ENCODE results near the gene PTPRK. TPM values are rescaled to one million over a fixed set of nuclear protein-coding genes. Genes with fewer than 3 reads are reported as not detected.

The PTPRK gene
- total RNA-seq, 4 donors from 2014 or later, result 26.7 to 47.5 (median 41.4) TPM

DNA sequence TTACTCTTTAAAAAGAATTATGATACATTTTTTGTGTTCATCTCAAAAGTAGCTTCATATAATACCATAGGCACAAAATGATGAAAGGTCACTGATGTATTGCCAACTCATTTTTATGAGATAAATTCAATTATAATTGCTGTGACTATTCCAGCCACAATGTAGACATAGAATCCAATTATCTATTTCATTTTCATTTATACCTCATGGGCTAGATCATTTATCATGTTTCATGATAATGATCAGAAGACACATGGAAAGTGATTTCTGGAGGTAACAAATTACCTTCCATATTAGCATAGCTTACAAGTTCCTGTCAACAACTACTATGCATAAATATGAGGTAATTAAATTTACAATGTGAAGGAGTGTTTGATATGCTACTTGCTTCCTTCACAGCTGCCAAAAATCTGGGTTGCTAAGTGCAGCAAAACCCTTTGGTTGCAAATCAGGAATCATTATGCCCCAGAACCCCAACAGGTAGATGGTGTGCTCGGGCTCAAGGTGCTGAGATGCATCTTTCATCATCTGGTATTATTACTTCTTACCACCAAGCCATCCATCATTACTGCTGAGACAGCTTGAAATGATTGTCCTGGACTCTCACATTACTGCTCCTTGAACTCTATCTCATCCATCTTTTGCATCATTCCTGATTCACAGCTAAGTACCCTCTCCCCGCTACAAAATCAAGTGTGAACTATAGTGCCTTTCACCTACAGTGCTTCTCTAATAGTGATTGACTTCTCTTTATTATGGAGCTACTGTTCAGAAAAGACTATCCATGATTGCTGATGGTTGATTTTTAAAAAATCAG lies 313.6 kb downstream of the PTPRK start:
- TF ChIP-seq, protein P1, sequence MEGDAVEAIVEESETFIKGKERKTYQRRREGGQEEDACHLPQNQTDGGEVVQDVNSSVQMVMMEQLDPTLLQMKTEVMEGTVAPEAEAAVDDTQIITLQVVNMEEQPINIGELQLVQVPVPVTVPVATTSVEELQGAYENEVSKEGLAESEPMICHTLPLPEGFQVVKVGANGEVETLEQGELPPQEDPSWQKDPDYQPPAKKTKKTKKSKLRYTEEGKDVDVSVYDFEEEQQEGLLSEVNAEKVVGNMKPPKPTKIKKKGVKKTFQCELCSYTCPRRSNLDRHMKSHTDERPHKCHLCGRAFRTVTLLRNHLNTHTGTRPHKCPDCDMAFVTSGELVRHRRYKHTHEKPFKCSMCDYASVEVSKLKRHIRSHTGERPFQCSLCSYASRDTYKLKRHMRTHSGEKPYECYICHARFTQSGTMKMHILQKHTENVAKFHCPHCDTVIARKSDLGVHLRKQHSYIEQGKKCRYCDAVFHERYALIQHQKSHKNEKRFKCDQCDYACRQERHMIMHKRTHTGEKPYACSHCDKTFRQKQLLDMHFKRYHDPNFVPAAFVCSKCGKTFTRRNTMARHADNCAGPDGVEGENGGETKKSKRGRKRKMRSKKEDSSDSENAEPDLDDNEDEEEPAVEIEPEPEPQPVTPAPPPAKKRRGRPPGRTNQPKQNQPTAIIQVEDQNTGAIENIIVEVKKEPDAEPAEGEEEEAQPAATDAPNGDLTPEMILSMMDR (IDR thresholded peaks at IDR 0.05), result no peak
- no peak for TF ChIP-seq POLR2A (IDR thresholded peaks at IDR 0.05)
- intact Hi-C loops (cut with DNase I; ENCODE audit: low total_unique reads), result no loop called here
- WGBS, 2 donors, result 67 to 83% methylated on average over 2 of the region's 2 CpGs

DNA sequence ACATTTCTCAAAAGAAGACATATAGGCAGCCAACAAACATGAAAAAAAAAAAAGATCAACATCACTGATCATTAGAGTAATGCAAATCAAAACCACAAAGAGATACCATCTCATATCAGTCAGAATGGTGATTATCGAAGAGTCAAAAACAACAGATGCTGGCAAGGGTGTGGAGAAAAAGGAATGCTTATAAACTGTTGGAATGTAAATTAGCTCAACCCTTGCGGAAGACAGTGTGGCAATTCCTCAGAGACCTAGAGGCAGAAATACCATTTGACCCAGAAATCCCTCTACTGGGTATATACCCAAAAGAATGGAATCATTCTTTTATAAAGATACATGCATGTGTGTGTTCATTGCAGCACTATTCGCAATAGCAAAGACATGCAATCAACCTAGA lies 315.8 kb downstream of the PTPRK start:
- DNase-seq (ENCODE audit: low spot score in 2 of 2), result no peak
- intact Hi-C loops (cut with DNase I; ENCODE audit: low total_unique reads), result no loop called here

More for the DNA sequence above, 313.6 kb downstream of the PTPRK start:
- no peak for DNase-seq (ENCODE audit: low spot score in 2 of 2)
- no peak overlapping the region for H3K4me3 ChIP-seq (ENCODE audit: low read depth, poor library complexity, severe bottlenecking)

DNA sequence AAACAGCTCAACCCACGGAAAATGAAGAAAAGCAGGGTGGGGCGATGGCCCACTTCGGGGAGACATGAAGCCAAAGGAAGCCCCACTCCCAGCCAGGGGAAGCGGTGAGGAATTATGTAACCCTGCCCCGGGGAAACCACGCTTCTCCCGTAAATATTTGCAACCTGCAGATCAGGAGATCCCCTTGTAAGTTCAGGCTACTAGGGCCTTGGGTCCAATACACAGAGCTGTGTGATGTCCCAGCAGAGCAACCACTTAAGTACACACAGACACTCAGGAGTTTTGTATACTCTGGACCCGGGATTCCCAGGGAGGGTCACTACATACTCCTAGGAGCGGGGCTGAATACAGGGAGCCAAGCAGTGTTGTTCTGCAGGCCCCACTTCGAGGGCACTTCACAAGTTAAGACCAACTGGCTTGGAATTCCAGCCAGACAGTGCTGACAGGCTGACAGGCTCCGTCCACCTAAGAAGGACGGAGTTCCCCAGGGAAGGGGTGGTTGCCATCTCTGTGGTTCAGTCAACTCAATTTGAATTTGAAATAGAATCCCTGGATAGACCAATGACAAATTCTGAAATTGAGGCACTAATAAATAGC lies 318.1 kb downstream of the PTPRK start:
- no peak for DNase-seq (ENCODE audit: low spot score in 2 of 2)
- no peak for TF ChIP-seq POLR2A (IDR thresholded peaks at IDR 0.05)
- TF ChIP-seq, protein P1 (IDR thresholded peaks at IDR 0.05), result no peak
- intact Hi-C loops (cut with DNase I; ENCODE audit: low total_unique reads), result no loop called here
- H3K4me3 ChIP-seq (ENCODE audit: low read depth, poor library complexity, severe bottlenecking), result no peak overlapping the region
- 90 to 95% methylated on average over 12 of the region's 12 CpGs for WGBS, 2 donors

More for the DNA sequence above, 315.8 kb downstream of the PTPRK start:
- TF ChIP-seq POLR2A (IDR thresholded peaks at IDR 0.05), result no peak
- TF ChIP-seq, protein P1 (IDR thresholded peaks at IDR 0.05), result no peak
- no peak overlapping the region for H3K4me3 ChIP-seq (ENCODE audit: low read depth, poor library complexity, severe bottlenecking)
- WGBS, 2 donors, result 58 to 63% methylated on average over 3 of the region's 3 CpGs

DNA sequence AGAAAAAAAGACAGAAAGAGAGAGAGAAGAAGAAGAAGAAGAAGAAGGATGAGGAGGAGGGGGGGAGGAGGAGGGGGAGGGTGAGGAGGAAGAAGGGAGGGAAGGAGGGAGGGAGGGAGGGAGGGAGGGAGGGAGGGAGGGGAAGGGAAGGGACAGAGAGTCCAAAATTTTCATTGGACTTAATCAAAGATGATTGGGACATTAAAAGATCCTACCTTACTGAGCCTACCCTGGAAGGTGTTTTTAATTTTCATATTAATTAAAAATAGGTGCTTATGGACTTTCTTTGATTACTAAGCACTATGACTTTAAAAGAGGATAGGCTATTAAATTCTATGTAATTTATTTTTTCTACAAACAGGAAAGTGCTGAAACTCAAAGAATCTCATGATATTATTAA lies 319.6 kb downstream of the PTPRK start:
- TF ChIP-seq POLR2A (IDR thresholded peaks at IDR 0.05), result no peak
- TF ChIP-seq, protein P1 (IDR thresholded peaks at IDR 0.05), result no peak
- intact Hi-C loops (cut with DNase I; ENCODE audit: low total_unique reads), result no loop called here
- no peak overlapping the region for H3K4me3 ChIP-seq (ENCODE audit: low read depth, poor library complexity, severe bottlenecking)
- DNase-seq (ENCODE audit: low spot score in 2 of 2), result no peak

DNA sequence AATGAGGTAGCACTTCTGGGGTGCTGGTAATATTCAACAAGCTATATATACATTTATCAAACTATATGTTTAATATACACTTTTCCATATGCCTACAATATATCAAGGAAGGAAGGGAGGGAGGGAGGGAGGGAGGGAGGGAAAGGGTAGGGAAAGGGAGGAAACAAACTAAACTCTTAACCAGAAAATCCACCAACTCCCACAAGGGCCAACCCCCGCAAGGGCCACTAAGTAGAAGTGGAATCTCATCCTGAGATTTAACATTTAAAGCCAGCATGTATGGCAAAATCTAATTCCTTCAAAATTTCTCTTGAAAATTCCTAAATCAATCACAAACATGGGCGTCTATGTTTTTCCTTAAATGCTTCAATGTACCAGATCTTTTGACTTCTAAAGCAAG lies 320.9 kb downstream of the PTPRK start:
- TF ChIP-seq, protein P1 (IDR thresholded peaks at IDR 0.05), result no peak
- no peak for TF ChIP-seq POLR2A (IDR thresholded peaks at IDR 0.05)
- DNase-seq (ENCODE audit: low spot score in 2 of 2), result no peak
- WGBS, 2 donors, result 92 to 99% methylated on average over 2 of the region's 2 CpGs
- intact Hi-C loops (cut with DNase I; ENCODE audit: low total_unique reads), result no loop called here
- no peak overlapping the region for H3K4me3 ChIP-seq (ENCODE audit: low read depth, poor library complexity, severe bottlenecking)

Data from lower leg skin (tissue), 4 donors.